GM12864 (cell line): ENCODE results near the gene USP54.

Source experiments
- DNase-seq: peaks from one replicate; pipeline ENCODE4 v3.0.0-alpha.2; 2011; ENCODE audit warnings: low read depth
- H3K4me3 ChIP-seq: 2 replicates; pipeline ENCODE4 v1.5.1; 2011; ENCODE audit warnings: mild to moderate bottlenecking, low read depth, low read length, control low read depth
- TF ChIP-seq, protein P1 (sequence below): IDR thresholded peaks from 2 replicates; pipeline ENCODE4 v1.5.1; 2011; ENCODE audit warnings: low read depth, mild to moderate bottlenecking, moderate library complexity, low read length, control low read depth, inconsistent platforms; ENCODE audit errors: missing control alignments

USP54 gene

DNA sequence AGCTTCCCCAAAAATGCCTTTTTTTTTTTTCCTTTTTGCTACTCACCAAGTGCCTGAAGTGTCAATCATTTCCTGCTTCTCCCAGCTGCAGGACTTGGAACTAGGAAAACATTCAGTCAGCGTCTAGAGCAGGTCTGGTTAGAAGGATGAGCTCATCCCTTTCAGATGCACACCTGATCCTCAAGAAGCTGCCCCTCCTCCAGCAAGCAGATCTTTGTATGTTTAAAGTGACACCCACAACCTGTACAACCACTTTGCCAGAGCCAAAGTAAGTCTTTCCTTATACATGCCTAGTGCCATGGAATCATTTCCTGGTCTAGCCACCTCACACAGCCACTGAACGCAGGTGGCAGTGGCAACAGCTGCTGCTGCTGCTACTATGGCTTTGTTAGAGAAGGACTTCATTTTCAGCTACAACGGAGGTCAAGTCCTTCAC is 10.4 kb upstream of the USP54 start:
- no peak for DNase-seq
- TF ChIP-seq, protein P1, sequence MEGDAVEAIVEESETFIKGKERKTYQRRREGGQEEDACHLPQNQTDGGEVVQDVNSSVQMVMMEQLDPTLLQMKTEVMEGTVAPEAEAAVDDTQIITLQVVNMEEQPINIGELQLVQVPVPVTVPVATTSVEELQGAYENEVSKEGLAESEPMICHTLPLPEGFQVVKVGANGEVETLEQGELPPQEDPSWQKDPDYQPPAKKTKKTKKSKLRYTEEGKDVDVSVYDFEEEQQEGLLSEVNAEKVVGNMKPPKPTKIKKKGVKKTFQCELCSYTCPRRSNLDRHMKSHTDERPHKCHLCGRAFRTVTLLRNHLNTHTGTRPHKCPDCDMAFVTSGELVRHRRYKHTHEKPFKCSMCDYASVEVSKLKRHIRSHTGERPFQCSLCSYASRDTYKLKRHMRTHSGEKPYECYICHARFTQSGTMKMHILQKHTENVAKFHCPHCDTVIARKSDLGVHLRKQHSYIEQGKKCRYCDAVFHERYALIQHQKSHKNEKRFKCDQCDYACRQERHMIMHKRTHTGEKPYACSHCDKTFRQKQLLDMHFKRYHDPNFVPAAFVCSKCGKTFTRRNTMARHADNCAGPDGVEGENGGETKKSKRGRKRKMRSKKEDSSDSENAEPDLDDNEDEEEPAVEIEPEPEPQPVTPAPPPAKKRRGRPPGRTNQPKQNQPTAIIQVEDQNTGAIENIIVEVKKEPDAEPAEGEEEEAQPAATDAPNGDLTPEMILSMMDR, result no peak
- no peak overlapping the region for H3K4me3 ChIP-seq

DNA sequence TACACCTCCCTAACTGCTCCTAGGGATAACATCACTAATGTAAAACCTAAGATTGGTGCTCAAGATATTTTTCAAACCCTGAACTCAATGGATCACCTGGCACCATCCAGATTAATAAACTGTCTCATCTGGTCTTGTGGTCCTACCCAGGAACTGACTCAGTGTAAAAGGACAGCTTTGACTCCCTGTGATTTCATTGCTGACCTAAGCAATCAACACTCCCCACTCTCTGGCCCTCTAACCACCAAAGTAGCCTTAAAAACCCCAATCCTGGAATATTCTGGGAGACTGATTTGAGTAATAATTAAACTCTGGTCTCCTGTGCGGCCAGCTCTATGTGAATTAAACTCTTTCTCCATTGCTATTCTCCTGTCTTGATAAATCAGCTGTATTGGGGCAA is 6.2 kb upstream of the USP54 start:
- DNase-seq, result no peak
- no peak overlapping the region for H3K4me3 ChIP-seq
- TF ChIP-seq, protein P1, result no peak

DNA sequence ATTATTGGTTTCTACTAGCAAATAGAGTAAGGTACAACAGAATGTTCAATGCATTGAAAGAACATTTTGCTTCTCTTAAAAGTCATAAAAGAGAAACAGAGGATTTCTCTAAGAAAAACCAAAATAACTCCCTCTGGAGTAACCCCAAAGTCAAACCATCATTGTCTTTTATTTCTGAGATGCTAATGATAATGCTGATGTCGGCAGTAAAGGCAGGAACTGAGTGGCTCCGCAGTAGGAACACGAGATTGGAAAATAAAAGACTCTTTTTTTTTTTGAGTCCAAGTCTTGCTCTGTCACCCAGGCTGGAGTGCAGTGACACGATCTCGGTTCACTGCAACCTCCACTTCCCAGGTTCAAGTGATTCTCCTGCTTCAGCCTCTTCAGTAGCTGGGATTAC is 2.7 kb upstream of the USP54 start:
- TF ChIP-seq, protein P1, result no peak
- H3K4me3 ChIP-seq, result no peak overlapping the region
- DNase-seq, result no peak

DNA sequence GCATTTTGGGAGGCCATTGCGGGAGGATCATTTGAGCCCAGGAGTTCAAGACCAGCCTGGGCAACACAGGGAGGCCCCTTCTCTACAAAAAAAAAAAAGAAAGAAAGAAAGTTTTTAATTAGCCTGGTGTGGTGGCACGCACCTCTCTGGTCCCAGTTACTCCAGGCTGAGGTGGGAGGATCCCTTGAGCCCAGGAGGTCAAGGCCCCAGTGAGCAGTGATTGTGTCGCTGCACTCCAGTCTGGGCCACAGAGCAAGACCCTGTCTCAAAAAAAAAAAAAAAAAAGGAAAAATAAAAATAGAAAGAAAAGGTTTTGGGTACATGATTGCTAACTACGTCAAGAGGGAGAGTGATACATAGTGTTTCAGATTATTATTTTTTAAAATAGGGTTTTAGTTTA is 2.0 kb upstream of the USP54 start:
- DNase-seq, result no peak
- H3K4me3 ChIP-seq, result no peak overlapping the region
- TF ChIP-seq, protein P1, result no peak

DNA sequence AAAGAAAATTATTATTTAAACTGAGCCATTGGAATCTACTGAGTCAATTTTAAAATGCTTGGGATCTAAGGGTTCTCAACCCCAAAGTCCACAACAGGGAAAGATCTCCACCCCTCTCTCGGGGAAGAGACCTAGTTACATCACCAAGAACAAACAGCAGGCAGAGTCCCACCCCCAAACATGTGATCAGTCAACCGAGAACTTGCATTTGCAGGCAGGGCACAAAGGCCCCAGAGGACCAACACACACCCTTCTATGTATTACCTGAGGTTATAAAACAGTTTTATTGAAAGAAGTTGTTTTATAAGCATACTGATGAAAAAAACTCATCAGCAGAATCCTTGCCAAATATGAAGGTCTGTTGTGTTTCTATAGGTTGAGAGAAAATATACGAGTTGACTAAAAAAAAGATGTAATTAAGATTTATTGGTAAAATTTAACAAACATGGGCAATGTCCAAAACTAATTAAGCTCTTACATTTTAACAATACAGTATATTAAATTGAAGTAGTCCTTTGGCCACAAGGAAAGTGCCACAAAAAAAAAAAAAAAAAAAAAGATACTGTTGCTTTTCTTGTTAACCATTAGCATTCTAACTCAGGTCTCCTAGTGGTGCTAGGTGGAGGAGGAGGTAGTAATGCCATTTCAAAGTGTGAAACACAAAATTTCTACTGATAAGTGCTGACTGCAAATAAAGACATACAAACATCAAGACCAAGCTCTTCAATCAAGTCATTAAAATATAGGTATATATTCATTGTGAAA is 975 bp upstream of the USP54 start:
- no peak for DNase-seq
- H3K4me3 ChIP-seq, result no peak overlapping the region
- TF ChIP-seq, protein P1, result no peak

DNA sequence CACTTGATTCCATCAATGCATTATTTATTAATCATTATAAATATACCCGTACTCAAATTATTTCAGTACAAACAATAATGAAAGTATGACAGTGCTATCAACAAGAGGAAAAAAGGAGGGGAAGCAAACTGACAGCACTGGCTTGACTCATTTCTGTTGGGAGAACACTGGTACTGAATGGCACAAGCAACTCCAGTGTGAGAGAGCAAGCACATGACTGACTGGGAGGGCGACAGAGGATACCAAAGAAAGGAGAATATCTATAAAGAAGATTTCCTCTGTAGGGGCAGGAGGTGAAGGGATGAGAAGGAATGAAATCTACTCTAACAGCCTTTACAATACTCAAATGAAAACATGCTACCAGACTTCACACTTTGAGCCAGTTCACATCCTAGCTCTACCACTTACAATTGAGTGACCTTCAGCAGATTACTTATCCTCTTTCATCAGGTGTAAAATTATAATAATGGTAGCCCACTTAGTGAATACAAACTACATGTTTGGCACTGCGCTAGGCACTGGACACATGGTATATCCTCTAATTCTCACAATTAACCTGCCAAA is 1.5 kb downstream of the USP54 start:
- H3K4me3 ChIP-seq, result no peak overlapping the region
- TF ChIP-seq, protein P1, result no peak
- no peak for DNase-seq

DNA sequence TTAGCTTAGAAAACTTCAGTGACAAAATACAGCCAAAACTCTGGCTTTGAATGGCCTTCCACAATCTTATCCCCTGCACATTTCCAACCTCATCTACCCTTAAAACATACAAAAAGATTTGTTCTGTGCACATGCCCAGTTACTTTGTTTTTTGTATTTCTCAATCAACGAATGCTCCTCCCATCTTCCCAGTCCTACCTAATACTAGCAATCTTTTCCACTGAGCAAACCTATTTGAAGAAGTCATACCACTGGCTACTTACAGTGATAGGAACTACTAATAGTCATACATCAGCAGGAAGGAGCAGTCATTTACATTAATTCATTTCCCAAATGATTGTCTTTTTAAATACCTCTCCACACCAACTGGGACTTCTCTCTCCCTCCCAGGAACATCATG is 2.5 kb downstream of the USP54 start:
- no peak overlapping the region for H3K4me3 ChIP-seq
- DNase-seq, result no peak
- TF ChIP-seq, protein P1, result no peak
